EH (cell line): ENCODE measurements around the gene DOCK3.

Source experiments
- DNase-seq: peaks from one replicate; pipeline ENCODE4 v3.0.0-alpha.2; 2015; ENCODE audit warnings: low read depth

The DOCK3 gene

GRCh38 chr3:51426921-51427320 is 752.2 kb downstream of the DOCK3 start:
- DNase-seq: no peak

GRCh38 chr3:51429138-51429537 is 754.4 kb downstream of the DOCK3 start:
- no peak for DNase-seq
